OCI-LY7 (cell line): ENCODE data around the gene AOC2. TPM values are rescaled to one million over a fixed set of nuclear protein-coding genes. Genes with fewer than 3 reads are reported as not detected.
"Not testable (repeated sequence)": the region's sequence is repeated elsewhere in the genome, so short reads cannot be mapped to it uniquely, and the experiment has no call there.

Experiments
- BruUV-seq: library from RNA; stranded (reverse); fragments of 400-500 nt; replicated peaks from 2 replicates; lab custom pipeline; 2021; lab: Mats Ljungman, UMichigan
- CTCF ChIA-PET: fragments of 300-600 bp; sonication (Branson Sonifier 250); formaldehyde crosslinking; loops from one replicate; lab custom pipeline; 2022; ENCODE audit warnings: antibody characterized with exemption; ENCODE audit not compliant: unreplicated experiment; lab: Charles Lee
- POLR2A ChIA-PET: fragments of 300-600 bp; sonication (Branson Sonifier 250); formaldehyde crosslinking; loops from one replicate; lab custom pipeline; 2022; ENCODE audit warnings: antibody characterized with exemption; lab: Charles Lee
- DNase-seq: peaks from one replicate; pipeline ENCODE4 v3.0.0-alpha.2; 2015; ENCODE audit warnings: low spot score
- H2AFZ ChIP-seq: fragments of 200-600 bp; sonication (generic), shearing (Covaris generic); 2 replicates; pipeline ENCODE4 v1.6.1; 2014; ENCODE audit warnings: mild to moderate bottlenecking, antibody characterized with exemption, low read length, moderate library complexity
- H3K27ac ChIP-seq: fragments of 200-600 bp; sonication (generic); 2 replicates; pipeline ENCODE4 v1.5.1; 2014; ENCODE audit warnings: mixed run types, low read depth, mild to moderate bottlenecking, moderate library complexity, low read length, inconsistent platforms; ENCODE audit not compliant: poor library complexity, severe bottlenecking
- H3K36me3 ChIP-seq: fragments of 200-600 bp; sonication (generic); 2 replicates; pipeline ENCODE4 v1.6.1; 2014; ENCODE audit warnings: mild to moderate bottlenecking, antibody characterized with exemption, low read length, moderate library complexity, mixed read lengths; ENCODE audit not compliant: insufficient read depth
- H3K4me1 ChIP-seq: fragments of 200-600 bp; sonication (generic); 2 replicates; pipeline ENCODE4 v1.5.1; 2014; ENCODE audit warnings: mild to moderate bottlenecking, low read length; ENCODE audit not compliant: insufficient read depth, poor library complexity, severe bottlenecking
- H3K4me2 ChIP-seq: fragments of 200-600 bp; sonication (generic); 2 replicates; pipeline ENCODE4 v1.6.1; 2014; ENCODE audit warnings: mild to moderate bottlenecking, low read length
- H3K4me3 ChIP-seq: fragments of 200-600 bp; sonication (generic); 2 replicates; pipeline ENCODE4 v1.5.1; 2014; ENCODE audit warnings: mild to moderate bottlenecking, low read depth, low read length; ENCODE audit not compliant: poor library complexity, severe bottlenecking
- H3K79me2 ChIP-seq: fragments of 200-600 bp; sonication (generic); 2 replicates; pipeline ENCODE4 v1.6.1; 2016; ENCODE audit warnings: low read depth, mild to moderate bottlenecking, low read length, moderate library complexity, mixed read lengths; ENCODE audit not compliant: insufficient read depth
- H3K9me2 ChIP-seq: fragments of 200-600 bp; sonication (generic); 2 replicates; pipeline ENCODE4 v1.6.1; 2016; ENCODE audit warnings: mild to moderate bottlenecking, low read length, mixed read lengths; ENCODE audit not compliant: insufficient read depth
- H3K9me3 ChIP-seq: fragments of 200-600 bp; sonication (generic); 2 replicates; pipeline ENCODE4 v1.6.1; 2014; ENCODE audit warnings: mild to moderate bottlenecking, mixed run types, low read length, mixed read lengths
- H4K20me1 ChIP-seq: fragments of 200-600 bp; sonication (generic); 2 replicates; pipeline ENCODE4 v1.6.1; 2014; ENCODE audit warnings: mild to moderate bottlenecking, antibody characterized with exemption, low read length, moderate library complexity, mixed read lengths; ENCODE audit not compliant: insufficient read depth
- CTCF ChIP-seq: fragments of 200-600 bp; sonication (generic); conservative IDR thresholded peaks from 2 replicates; pipeline ENCODE4 v1.5.1; 2014; ENCODE audit warnings: mild to moderate bottlenecking, antibody characterized with exemption, low read length, moderate library complexity, mixed read lengths
- EZH2phosphoT487 ChIP-seq: fragments of 200-600 bp; sonication (generic); IDR thresholded peaks from 2 replicates; pipeline ENCODE4 v1.6.1; 2018; ENCODE audit warnings: low read depth, borderline replicate concordance, mild to moderate bottlenecking, mixed run types, antibody characterized with exemption, low read length, moderate library complexity, mixed read lengths
- intact Hi-C: fragments of 100-400 bp; cut with micrococcal nuclease; formaldehyde crosslinking; loops from one replicate; pipeline ENCODE4 v1.10.0; 2022; ENCODE audit not compliant: unreplicated experiment
- total RNA-seq, 2 experiments: library from RNA; depleted of rRNA in 1 of 2; stranded (reverse); fragments of >200 nt in 1 of 2; shearing (Covaris generic) in 1 of 2; gene quantifications; 2 replicates each; pipeline ENCODE4 v1.2.3, GENCODE V29; 2014 to 2022

The AOC2 gene
- total RNA-seq, 2 experiments from 2014 or later, result 3.3 to 5.4 TPM

- H3K4me3 ChIP-seq, result no peak overlapping the region
- H3K4me2 ChIP-seq, result no peak overlapping the region
- POLR2A ChIA-PET, result no interaction called here
- H2AFZ ChIP-seq, result no peak overlapping the region
- H3K79me2 ChIP-seq, result no peaks in the 10 kb centered on the region
- no peaks in the 10 kb centered on the region for H3K4me1 ChIP-seq
- intact Hi-C loops, result no loop called here
- H3K9me2 ChIP-seq, result no peaks in the 10 kb centered on the region
- BruUV-seq, result no TSS peak
- CTCF ChIA-PET, result no interaction called here
- no peaks in the 10 kb centered on the region for H3K36me3 ChIP-seq
- TF ChIP-seq CTCF, result no peak
- TF ChIP-seq EZH2phosphoT487, result no peak
- no peak overlapping the region for H3K27ac ChIP-seq
- no peak for DNase-seq
- no peaks in the 10 kb centered on the region for H4K20me1 ChIP-seq
- H3K9me3 ChIP-seq, result 0 out of 2 replicates have a peak, but pooled peaks cover 6% of the 10 kb centered on the region
These were observed 27.3 kb downstream of the AOC2 start for GRCh38 chr17:42871647-42872046.

- Histone ChIP-seq H2AFZ (no peak overlapping the region), H4K20me1 (no peaks in the 10 kb centered on the region), H3K27ac (no peak overlapping the region), H3K36me3 (no peaks in the 10 kb centered on the region), H3K9me2 (no peaks in the 10 kb centered on the region), H3K79me2 (no peaks in the 10 kb centered on the region), H3K9me3 (0 out of 2 replicates have a peak, but pooled peaks cover 6% of the 10 kb centered on the region), H3K4me2 (no peak overlapping the region), H3K4me1 (no peaks in the 10 kb centered on the region), H3K4me3 (no peak overlapping the region)
- ChIA-PET CTCF (no interaction called here), POLR2A (no interaction called here)
- intact Hi-C loops, result no loop called here
- BruUV-seq, result no TSS peak
- DNase-seq, result no peak
- TF ChIP-seq EZH2phosphoT487 (no peak), CTCF (no peak)
These were observed 28.0 kb downstream of the AOC2 start for GRCh38 chr17:42872251-42872965.

GRCh38 chr17:42873315-42873714 is 28.9 kb downstream of the AOC2 start:
- TF ChIP-seq CTCF, result no peak
- TF ChIP-seq EZH2phosphoT487, result no peak
- POLR2A ChIA-PET, result no interaction called here
- Histone ChIP-seq H3K79me2 (no peaks in the 10 kb centered on the region), H3K9me3 (0 out of 2 replicates have a peak, but pooled peaks cover 6% of the 10 kb centered on the region), H3K4me2 (no peak overlapping the region), H2AFZ (no peak overlapping the region), H3K27ac (no peak overlapping the region), H4K20me1 (no peaks in the 10 kb centered on the region), H3K36me3 (no peaks in the 10 kb centered on the region), H3K4me3 (no peak overlapping the region), H3K9me2 (no peaks in the 10 kb centered on the region), H3K4me1 (no peaks in the 10 kb centered on the region)
- no TSS peak for BruUV-seq
- no peak for DNase-seq
- intact Hi-C loops, result no loop called here
- CTCF ChIA-PET, result no interaction called here

- H3K9me2 ChIP-seq, CTCF ChIA-PET, H3K4me3 ChIP-seq, H2AFZ ChIP-seq, H3K79me2 ChIP-seq, DNase-seq, H3K9me3 ChIP-seq, H4K20me1 ChIP-seq, H3K4me1 ChIP-seq, POLR2A ChIA-PET, BruUV-seq, H3K36me3 ChIP-seq, H3K27ac ChIP-seq, intact Hi-C loops, H3K4me2 ChIP-seq: not testable (repeated sequence)
These were observed 29.7 kb downstream of the AOC2 start for GRCh38 chr17:42873932-42874695.
